Hippocampal formation (tissue), 2 donors: ENCODE measurements around the gene SMARCA1.

ENCODE experiments used
- DNase-seq, 2 donors: peaks; one replicate each; lab custom pipeline; 2025; lab: John Stamatoyannopoulos, UW

The SMARCA1 gene

DNA sequence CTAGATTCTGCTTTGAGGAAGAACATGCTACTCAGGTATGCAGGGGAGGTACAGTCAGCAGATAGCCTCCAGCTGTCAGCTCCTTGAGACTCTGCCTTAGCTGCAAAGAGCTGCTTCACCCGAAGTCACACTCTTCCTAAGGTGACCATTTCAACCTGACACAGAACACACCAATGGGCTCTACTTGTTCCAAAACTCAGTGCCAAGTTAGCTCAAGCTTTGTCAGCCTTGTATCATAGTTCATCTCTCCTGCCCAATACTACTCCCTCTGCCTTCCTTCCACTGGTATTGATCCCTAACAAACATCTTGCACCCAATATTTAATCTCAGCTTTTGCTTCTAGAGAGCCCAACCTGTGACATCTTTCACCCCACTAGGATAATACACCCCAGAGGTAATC lies 7.8 kb upstream of the SMARCA1 start:
- DNase-seq = no peak

DNA sequence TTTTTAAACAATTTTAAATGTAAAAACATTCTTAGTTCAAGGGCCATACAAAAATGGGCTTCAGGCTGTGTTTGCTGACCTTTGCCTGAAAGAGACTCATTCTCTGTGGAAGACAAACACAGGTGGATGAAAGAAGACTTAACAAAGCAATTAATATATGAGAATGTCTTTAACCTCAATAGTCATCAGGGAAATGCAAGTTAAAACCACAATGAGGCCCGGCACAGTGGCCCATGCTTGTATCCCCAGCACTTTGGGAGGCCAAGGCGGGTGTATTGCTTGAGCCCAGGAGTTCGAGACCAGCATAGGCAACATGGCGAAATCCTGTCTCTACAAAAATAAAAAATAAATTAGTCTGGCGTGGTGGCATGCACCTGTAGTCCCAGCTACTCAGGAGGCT lies 7.1 kb upstream of the SMARCA1 start:
- no peak for DNase-seq

DNA sequence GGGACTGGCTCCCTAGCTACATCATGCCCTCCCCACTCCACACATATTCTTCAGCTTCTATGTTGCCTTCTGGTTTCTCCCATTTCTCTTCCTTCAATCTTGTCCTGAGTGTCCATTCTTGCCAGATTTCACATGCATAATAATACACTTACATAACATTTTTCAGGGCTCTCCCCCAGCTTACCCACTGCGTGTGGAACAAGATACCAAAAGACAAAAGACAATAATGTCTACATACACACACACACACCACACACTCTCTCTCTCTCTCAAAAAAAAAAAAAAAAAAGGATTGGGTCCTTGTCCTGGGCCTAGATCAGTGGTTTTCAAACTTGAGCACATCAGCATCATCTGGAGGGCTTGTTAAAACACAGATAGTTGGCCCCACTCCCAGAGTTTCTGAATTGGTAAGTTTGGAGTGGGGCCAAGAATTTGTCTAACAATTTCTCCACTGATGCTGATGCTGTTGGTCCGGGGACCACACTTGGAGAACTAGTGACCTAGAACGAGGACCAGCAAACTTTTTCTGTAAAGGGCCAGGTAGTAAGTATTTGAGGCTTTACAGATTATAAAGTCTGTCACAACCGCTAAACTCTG lies 6.5 kb upstream of the SMARCA1 start:
- no peak for DNase-seq

DNA sequence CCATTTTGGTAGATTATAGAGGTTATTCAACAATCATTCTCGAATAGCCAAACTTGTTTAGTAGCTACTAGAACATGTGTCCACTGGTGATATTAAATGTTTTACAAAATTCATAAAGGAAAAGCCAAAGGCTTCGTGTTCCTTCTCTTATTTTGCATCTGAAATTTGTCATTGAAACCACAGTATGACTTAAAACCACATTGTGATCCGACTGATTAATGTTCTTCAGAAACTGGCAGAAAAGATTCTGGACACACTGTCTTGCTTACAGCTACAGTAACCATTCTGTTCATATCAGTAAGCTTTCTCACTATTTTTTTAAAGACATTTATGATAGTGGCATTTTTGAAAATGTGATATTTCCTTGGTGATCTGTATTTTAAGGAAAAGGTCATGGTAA lies 2.6 kb upstream of the SMARCA1 start:
- DNase-seq = no peak

DNA sequence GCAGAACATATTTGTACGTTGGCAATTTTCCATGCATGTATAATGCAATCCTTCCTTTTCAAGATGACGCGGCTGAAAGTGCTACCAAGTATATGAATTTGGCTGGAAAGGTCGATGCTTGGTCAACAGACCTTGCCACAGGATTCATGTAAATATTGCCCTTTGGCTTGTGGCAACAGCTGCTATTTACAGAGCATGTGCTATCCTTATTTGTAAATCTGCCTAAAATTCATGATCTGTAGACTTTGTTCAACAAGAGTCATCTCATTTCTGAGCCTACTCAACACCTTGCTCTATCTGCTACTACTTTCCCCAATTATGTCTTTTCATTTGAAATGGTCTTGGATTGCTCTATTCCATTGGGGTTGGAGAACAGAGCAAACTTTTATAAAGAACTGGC lies 1.9 kb upstream of the SMARCA1 start:
- DNase-seq = no peak

DNA sequence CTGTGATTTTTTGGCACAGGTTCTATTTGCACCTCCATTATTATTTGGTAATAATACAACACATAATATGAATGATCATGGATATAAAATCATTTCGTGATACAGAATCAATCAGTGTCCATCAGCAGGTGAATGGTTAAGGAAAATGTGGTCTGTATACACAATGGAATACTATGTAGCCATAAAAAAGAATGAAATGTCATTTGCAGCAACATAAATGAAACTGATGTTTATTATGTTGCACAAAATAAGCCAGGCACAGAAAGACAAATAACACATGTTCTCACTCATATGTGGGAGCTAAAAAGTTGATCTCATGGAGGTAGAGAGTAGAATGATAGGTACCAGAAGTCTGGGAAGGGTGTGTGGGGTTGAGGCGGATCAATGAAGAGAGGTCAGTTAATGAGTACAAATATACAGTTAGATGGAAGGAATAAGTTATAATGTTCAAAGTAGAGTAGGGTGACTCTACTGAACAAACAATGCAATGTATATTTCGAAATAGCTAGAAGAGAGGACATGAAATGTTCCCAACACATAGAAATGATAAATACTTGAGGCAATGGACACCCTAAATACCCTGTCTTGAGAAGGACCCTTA lies 1.1 kb upstream of the SMARCA1 start:
- DNase-seq = no peak

DNA sequence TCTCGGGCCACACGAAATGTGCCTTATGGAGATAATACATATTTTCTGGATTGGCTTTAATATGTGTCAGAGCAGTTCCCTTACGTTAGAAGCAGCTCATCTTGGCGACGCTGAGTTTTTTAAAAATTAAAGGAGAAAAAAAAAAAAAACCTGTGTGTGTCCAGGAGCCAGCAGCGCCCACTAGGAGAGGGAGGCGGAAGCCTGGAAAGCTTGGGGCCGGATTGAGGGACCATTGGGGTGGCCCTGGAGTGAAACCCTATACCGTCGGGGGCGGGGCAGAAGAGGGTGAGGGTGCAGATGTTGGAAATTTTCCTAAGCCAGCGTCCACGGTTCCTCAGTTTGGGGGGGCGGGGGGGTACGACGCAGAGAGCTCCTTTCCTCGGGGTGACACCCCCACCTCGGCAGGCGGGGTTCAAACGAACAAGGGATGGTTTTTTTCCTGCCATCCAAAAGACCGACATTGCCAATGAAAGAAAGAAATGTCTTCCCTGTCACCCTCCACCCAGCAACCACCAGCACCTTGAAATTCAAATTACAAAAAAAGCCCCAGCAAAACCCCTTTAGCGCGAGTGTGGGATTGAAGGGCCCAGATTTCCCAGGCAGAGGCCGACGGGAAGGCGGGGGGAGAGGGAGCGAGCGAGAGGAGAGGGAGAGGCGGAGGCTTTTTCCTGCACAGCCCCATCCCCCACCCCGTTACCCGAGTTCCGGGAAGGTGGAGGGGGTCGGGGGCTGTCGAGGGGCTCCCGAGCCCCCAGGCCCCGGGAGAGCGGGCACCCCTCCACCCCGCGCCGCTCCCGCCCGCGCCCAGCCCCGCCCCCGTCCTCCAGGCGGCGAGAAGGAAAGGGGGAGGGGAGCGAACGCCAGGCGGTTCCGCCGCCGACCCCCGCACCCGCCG lies 859 bp downstream of the SMARCA1 start:
- DNase-seq = peak; percentile 7 to 25

DNA sequence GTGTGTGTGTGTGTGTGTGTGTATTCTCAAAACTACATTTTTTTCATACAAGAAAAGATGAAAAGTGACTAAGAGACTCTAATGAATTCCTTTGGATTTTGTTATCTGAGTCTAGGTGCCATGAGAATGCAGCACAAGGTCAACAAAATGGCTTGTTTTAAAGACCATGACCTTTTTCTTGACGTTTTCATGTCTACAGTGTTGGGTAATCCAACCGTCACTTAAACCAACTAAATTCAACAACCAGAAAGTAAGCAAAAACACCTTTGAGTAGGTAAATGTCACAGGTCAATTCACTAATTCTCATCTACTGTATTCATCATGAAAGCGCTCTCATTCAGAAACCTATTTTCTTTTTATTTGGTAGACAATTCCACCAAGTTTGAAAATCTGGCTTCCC lies 3.1 kb downstream of the SMARCA1 start:
- no peak for DNase-seq

DNA sequence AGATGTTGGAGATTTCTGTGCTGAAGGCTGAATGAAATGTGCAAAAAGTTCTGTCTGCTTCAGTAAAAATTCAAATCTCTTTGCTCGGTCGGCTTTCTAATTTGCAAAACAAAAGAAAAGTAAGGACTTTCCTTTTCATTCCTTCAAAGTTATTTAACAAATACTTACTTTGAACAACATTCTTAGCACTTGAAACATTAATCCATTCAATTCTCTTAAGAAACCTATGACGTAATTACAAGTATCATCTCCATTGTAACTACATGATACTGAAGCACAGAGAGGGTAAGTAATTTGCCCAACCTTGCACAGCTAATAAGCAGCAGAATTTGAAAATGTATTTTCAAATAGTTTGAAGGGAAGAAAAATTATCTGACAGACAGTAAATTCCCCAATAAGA lies 6.9 kb downstream of the SMARCA1 start:
- DNase-seq = no peak

DNA sequence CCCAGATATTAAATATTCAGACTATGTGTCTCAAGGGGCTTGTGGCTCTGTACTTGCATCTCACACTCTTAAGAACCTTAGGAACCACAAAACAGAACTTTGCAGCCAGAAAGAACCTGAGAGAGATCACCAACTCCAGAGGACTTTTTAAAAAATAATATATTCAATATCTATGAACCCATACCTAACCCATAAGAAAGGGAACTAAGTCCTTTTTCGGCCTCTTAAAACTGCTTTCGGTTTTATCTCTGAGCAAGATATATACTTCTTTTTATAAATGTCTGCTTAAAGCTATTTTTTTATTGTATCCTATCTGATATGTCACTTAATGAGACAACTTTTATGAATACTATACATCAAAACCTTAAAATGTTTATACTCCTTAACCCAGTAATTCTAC lies 10.9 kb downstream of the SMARCA1 start:
- no peak for DNase-seq

DNA sequence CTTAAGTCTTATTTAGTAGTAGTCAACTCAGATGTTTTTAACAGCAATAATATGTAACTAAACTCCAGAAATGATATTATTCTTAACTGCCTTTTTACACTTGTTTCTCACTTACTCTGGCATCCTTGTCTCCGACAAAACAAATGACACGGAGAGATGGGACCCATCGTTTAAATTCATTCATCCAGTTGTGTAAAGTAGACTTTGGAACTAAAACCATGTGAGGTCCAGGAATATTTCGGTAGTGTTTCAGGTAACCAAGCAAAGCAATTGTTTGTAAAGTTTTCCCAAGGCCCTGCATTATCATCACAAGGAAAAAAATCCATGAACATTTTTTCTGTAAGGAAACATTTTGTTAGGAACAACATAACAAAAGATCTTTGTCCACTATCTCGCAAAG lies 11.6 kb downstream of the SMARCA1 start:
- no peak for DNase-seq

DNA sequence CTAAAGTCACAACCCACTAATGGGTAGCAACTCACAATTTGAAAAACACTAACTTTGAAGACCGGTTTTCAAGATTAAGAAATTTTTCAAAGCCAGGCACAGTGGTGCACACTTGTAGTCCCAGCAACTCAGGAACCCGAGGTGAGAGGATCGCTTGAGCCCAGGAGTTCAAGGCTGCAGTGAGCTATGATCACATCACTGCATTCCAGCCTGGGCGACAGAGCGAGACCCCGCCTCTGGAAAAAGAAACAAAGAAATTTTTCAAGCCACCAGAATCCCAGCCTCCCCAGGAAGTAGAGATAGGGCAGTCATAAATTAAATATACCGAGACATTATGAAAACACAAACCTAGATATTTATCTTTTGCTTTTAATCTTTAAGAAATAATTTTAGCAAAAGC lies 13.0 kb downstream of the SMARCA1 start:
- no peak for DNase-seq

DNA sequence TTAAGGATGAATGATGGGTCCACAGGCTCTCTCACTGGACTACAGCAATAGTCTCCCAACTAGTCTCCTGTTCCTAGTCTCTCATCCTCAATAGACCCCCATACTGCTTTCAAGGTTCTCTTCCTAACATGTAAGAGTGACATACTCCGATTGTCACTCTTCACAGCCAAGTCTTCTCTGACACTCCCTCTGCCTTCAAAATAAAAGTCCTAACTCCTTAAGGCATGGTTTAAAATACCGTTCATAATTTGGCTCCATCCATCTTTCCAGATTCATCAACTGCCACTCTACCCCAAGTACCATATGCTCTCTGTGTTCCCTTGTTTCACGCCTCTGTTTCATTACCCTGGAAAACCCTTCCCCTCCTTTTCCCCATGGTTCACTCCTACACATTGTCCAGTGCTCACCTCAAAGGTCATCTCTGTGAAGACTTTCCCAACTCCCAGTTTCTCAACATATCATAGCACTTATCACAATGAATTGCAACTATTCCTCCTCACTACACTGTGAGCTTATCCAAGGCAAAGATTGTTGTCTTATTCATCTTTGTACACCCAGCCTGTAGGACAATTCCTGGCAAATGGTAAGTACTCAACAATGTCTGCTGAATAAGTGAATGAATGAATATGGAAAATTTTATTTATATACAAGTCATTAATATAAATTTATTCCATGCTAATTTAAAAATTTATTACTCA lies 26.0 kb downstream of the SMARCA1 start:
- DNase-seq = no peak

DNA sequence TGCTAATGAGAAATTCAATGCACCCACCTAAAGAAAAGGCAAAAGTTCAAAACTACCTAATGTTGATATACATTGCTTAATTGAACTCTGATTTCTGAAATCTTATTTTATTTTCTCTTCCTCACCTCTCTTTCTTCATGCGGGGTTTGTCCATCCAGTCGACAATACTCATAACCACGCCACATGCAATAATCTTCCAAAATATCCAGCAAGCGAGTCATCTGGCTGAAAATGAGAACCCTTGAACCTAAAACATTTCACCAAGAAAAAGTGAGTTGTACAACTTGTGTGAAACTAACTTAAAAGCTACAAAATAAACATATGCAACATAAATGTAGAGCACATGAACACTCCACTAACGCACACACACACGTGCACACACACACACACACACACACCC lies 26.7 kb downstream of the SMARCA1 start:
- DNase-seq = no peak

DNA sequence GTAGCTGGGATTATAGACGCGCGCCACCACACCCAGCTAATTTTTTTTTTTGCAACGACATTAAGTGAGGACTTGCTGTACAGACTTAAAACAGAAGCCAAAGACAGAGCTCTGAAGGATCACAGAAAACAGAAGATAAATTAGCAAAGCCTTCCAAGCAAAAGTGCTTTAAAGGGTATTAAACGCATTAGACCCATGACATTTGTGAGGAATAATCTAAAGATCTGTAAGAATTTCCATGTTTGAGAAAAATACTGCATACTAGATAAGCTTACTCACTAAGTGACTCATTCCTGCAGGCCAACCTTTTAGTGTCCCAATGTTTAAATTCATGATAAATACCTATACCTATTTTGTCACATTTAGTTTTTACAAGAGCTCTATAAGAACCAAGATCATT lies 27.4 kb downstream of the SMARCA1 start:
- DNase-seq = no peak

DNA sequence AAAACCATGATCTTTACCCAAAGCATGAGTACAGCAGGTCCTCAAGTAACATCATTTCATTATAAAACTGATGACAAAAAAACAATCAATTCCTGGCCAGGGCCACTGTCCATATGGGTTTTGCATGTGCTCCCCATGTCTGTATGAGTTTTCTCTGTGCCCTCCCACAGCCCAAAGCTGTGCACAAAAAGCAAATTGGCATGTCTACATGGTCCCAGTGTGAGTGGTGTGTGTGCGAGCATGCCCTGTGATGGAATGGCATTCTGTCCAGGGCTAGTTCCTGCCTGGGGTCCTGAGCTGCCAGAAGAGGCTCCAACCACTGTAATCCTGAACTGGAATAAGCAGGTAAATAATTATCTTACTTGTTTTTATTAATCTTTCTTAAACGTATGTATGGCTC lies 28.4 kb downstream of the SMARCA1 start:
- no peak for DNase-seq

DNA sequence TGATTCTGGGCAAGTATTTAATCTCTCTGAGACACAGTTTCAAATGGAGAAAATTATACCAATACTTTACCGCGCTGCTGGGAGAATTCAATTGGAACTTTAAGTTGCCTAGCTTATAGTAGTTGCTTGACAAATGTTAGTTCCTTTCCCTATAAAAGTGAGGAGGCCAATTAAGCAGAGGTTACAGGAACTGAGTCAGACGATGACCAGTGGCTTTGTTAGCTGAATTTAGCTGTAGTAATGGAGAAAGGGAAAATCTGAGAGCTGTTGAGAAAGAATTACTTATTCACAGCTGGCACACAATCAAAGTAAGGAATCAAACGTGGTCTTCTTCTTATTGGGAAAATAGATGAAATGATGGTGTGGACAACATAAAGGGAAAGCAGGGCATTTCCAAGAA lies 29.6 kb downstream of the SMARCA1 start:
- no peak for DNase-seq

DNA sequence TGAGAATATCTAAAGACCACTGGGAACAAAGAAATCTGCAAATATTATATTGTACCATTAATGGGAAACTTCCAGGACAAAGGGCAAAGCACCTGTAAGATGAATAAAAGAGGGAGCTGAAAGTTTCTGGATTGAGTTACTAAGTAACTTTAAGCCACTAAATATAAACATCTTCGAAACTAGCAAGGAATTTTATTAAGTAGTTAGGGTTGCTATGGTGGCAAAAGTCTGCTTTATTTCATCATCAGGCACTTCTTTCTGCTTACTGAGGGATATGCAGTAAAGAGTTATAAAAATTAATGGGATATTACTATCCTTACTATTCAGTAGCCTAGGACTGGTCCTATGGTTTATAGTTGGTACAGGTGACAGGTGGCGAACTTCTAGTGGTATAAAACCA lies 33.0 kb downstream of the SMARCA1 start:
- no peak for DNase-seq

DNA sequence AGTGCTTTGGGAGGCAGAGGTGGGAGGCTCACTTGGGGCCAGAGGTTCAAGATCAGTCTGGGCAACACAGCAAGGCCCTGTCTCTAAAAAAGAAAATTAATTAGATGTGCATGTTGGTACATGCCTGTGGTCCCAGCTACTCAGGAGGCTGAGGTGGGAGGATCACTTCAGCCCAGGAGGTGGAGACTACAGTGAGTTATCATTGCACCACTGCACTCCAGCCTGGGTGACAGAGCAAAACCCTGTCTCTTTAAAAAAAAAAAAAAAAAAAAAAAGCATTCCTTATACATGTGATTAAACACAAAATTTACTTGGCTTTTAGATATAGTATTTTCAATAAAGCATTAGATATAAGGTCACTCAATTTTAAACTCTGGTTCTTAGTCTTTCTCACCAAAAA lies 34.9 kb downstream of the SMARCA1 start:
- DNase-seq = no peak

DNA sequence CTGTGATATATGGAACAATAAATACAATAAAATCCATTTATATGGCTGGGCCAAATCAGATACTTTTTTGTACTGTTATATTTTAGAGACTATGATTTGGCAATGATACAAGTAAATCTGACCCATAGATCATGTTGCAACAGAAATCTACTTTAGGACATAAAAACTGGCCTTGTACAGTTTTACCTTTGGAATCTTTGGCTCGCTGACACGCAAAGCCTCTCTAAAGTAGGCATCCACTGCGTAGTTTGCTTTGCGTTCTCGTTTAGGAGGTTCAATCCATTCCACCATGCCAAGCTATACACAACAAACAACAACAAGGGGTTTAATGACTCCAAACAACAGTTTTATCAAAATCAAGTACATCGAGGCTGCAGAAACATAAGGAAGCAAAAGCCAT lies 42.4 kb downstream of the SMARCA1 start:
- no peak for DNase-seq

DNA sequence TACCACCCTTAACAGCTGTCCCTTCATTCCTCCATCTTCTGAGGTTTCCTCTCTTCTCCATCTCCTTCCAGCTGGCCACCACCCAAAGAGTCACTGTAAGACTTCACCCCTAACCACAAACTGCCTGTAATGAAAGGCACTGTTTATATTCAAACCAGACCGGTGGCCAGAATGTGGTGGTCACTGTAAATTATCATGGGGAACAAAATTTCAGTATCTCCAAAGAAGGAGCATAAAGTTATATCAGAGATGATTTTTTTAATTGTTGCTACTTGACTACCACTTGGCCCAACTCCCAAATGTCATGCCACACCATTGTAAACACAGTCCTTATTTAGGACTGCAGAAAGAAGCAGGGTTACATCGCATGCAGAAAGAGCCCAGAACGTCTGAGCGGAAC lies 44.8 kb downstream of the SMARCA1 start:
- no peak for DNase-seq

DNA sequence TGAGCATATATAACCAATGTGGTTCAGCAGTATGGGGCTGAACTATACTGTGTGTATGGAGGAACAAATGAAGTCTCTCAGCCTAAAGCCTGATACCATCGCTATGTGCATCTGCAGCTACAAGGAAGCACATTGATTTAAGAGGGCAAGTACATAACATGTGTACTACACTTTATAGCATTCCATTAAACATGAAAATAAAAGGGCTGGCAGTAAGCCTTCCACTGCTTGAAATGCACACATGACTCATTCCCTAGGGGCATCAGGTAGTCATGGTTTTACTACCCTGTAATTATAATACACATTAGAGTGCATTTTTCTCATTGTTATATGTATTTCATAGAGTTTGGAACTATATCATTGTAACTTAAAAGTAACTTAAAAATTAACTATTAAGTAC lies 51.2 kb downstream of the SMARCA1 start:
- no peak for DNase-seq

DNA sequence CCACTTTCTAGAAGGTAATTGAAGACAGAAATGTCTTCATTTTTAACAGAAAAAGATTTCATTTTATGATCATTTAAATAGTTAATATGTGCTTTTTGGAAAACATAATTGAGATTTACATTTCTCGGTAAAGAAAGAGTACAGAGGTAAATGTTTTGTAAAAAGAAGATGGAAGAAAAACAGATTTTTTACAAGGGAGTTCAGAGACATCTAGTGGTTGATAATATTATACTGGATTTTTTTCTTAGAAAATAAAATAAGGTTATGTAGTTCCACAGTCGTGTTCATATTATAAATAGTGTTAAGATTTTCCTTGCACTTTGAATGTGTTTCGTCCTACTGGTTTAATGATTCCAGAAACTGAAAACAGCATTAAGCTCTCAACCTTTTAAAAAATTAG lies 60.6 kb downstream of the SMARCA1 start:
- DNase-seq = peak in 1 of 2 donors; percentile 13
